ENCODE measurements around the gene TSPEAR.
"Not testable (repeated sequence)": the region's sequence is repeated elsewhere in the genome, so short reads cannot be mapped to it uniquely, and the experiment has no call there.

Gene TSPEAR

GRCh38 chr21:44653656-44654575 lies 57.5 kb downstream of the TSPEAR start:
- no peak for DNase-seq (ENCODE audit: low read depth in 2 of 2)

GRCh38 chr21:44653123-44653522 lies 58.2 kb downstream of the TSPEAR start:
- no peak for DNase-seq (ENCODE audit: low read depth in 2 of 2)

- DNase-seq (ENCODE audit: low read depth in 2 of 2) = no peak
Observed at GRCh38 chr21:44650973-44651675, 60.2 kb downstream of the TSPEAR start.

- no peak for DNase-seq (ENCODE audit: low read depth in 2 of 2)
Observed at GRCh38 chr21:44650265-44650972, 61.0 kb downstream of the TSPEAR start.

DNA sequence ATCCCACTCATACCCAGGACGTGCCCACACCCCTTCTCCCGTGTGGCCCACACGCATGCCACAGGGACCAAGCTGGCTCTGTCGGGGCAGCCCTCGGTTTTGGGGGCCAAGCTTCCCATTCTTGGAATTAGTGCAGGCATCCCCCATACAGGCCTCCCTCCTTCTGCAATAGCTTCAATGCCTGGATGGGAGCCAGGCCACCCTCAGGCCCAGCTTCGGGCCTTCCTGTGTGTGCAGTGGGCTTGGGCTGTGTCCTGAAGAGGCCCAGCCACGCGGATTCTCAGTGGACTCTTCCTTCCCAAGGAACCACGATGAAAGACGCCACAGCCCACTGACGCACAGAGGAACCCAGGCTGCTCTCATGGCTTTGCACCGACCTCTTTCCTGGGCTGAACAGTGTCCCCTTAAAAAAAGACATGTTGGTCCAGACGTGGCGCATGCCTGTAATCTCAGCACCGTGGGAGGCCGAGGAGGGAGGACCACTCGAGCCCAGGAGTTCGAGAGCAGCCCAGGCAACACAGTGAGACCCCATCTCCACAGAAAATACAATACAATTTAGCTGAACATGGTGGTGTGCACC lies 61.8 kb downstream of the TSPEAR start:
- no peak for DNase-seq (ENCODE audit: low read depth in 2 of 2)

DNA sequence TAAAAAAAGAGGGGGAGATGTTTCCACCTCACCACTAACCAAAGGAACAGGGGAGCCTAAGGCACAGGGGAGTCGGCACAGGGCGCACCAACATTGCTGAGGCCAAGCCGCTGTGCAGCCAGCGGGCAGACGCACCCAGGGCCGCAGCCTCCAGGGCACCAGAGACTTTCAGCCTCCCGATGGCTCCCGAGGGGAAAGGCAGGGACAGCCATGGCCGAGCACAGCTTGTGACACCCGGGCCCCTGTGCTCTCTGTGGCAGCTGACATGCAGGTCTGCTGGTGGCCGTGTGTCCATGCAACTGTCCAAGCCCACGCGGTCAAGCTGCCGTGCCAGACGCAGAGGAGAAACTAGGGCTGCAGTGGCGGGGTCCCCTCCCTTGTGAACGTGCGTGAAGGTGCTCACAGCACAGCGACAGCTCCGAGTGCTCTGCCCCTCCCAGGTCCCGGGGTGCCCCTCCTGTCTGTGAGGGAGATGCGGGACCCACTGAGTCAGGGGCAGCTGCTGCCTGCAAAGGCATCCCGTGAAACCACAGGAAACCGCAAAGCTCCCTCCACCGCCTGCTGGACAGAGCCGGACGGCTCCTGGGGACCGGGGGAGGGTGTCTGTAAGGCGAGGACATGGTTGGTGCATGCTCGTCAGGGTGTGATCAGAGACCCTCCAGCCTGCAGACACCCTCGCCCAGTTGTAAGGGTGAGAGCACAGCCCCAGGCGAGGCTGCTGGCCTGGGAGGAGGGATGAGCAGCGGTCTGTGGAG lies 62.6 kb downstream of the TSPEAR start:
- DNase-seq (ENCODE audit: low read depth in 2 of 2) = no peak

DNA sequence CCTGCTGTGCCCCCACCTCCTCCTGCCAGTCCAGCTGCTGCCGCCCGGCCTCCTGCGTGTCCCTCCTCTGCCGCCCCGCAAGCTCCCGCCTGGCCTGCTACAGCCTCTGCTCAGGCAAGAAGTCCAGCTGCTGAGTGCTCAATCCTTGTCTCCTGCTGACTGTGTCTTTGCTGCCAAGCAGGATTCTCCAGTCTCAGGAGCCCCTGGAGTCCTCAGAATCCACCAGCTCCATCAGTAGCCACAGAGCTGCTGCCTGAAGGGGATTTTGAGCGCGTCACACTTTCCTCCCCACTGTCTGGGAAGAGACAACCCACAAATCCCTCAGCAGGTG lies 64.2 kb downstream of the TSPEAR start:
- no peak for DNase-seq (ENCODE audit: low read depth in 2 of 2)

DNA sequence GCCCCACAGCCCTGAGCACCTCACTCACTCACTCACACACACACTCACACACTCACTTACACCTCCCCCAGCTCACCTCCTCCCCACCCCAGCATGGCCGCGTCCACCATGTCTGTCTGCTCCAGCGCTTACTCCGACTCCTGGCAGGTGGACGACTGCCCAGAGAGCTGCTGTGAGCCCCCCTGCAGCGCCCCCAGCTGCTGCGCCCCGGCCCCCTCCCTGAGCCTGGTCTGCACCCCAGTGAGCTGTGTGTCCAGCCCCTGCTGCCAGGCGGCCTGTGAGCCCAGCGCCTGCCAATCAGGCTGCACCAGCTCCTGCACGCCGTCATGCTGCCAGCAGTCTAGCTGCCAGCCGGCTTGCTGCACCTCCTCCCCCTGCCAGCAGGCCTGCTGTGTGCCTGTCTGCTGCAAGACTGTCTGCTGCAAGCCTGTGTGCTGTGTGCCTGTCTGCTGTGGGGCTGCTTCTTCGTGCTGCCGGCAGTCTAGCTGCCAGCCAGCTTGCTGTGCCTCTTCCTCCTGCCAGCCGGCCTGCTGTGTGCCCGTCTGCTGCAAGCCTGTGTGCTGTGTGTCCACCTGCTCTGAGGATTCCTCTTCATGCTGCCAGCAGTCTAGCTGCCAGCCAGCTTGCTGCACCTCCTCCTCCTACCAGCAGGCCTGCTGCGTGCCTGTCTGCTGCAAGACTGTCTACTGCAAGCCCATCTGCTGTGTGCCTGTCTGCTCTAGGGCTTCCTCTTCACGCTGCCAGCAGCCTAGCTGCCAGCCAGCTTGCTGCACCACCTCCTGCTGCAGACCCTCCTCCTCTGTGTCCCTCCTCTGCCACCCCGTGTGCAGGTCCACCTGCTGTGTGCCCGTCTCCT lies 64.8 kb downstream of the TSPEAR start, which contains the start of gene KRTAP10-11:
Gene KRTAP10-11 (plus strand): TSS at position 49 of the 856 bp plus-strand sequence. CDS start 45 bp downstream, at position 94.
- DNase-seq (ENCODE audit: low read depth in 2 of 2) = not testable (repeated sequence)

GRCh38 chr21:44644878-44645277 lies 66.5 kb downstream of the TSPEAR start:
- no peak for DNase-seq (ENCODE audit: low read depth in 2 of 2)

DNA sequence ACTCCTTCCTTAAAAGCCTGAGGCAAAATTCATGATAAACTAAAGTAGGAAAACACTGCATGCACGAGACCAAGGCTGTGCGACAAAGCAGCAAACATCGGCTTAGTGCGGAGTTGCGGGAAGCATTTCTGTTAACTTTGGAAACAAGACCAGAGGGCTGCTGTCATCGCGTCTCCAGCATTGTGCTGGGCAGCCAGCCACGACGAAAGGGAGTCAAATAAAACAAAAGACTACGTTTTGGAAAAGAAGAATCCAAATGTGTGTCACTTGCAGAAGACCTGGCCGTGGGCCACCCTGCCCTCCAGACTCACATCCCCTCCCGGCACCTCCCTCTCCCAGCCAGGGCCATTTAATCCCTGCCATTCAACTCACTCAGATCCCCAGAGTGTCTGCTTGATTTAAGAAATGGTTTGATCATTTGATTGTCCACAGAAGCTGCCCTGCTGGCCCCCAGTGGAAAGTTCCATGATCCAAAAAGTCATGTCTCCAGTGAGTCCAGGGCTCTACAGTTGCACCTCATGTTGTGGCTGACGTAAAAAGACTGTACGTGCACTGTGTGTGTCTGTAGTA lies 67.5 kb downstream of the TSPEAR start:
- DNase-seq (ENCODE audit: low read depth in 2 of 2) = no peak

GRCh38 chr21:44640761-44641160 lies 70.6 kb downstream of the TSPEAR start:
- no peak for DNase-seq (ENCODE audit: low read depth in 2 of 2)

GRCh38 chr21:44639331-44639655 lies 72.1 kb downstream of the TSPEAR start:
- no peak for DNase-seq (ENCODE audit: low read depth in 2 of 2)

GRCh38 chr21:44638506-44639330 lies 72.7 kb downstream of the TSPEAR start:
- not testable (repeated sequence) for DNase-seq (ENCODE audit: low read depth in 2 of 2)

DNA sequence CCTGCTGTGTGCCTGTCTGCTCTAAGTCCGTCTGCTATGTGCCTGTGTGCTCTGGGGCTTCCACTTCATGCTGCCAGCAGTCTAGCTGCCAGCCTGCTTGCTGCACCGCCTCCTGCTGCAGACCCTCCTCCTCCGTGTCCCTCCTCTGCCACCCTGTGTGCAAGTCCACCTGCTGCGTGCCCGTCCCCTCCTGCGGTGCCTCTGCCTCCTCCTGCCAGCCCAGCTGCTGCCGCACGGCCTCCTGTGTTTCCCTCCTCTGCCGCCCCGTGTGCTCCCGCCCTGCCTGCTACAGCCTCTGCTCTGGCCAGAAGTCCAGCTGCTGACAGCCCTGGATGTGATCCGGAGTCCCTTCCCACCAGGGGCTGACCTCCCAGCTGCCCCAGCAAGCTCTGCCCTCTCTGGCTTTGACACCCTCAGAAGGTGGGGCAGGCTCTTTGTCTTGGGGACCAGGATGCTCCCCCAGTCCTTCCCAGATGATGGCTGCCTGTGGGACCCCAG lies 73.5 kb downstream of the TSPEAR start:
- not testable (repeated sequence) for DNase-seq (ENCODE audit: low read depth in 2 of 2)

DNA sequence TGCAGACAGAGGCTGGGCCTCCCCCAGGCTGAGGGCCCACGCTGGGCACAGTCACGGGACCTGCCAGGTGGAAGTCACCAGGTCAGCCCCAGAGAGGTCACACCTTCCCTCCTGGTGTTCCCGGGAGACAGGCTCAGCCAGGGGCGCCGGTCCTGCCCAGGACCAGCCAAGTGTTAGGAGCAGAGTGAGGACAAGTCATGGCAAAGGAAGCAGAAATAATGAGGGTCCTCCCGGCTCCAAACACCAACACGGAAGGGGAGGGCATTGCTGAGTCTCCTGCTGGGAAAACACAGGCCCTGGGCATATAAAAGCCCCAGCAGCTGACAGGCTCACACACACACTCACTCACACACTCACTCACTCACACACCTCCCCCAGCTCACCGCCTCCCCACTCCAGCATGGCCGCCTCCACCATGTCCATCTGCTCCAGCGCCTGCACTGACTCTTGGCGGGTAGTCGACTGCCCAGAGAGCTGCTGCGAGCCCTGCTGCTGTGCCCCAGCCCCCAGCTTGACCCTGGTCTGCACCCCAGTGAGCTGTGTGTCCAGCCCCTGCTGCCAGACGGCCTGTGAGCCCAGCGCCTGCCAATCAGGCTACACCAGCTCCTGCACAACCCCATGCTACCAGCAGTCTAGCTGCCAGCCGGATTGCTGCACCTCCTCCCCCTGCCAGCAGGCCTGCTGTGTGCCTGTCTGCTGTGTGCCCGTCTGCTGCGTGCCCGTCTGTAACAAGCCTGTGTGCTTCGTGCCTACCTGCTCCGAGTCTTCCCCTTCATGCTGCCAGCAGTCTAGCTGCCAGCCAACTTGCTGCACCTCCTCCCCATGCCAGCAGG lies 74.1 kb downstream of the TSPEAR start, which contains the start of gene KRTAP10-10:
Gene KRTAP10-10 (plus strand): TSS at position 339 of the 833 bp plus-strand sequence. CDS start 62 bp downstream, at position 401.
- DNase-seq (ENCODE audit: low read depth in 2 of 2) = no peak

- no peak for DNase-seq (ENCODE audit: low read depth in 2 of 2)
Observed at GRCh38 chr21:44636209-44637017, 75.0 kb downstream of the TSPEAR start.

DNA sequence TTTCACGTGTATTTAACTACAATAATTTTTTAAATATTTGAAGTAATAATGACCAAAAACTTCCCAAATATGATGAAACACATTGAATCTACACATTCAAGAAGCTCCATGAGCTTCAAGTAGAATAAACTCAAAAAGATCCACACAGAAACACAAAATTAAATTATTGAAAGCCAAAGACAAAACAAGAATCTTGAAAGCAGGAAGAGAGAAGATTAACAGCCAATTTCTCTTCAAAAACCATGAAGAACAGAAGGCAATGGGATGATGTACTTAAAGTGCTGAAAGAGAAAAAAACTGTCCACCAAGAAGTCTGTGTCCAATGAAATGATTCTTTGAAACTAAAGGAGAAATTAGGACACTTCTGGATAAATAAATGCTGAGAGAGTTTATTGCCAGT lies 79.3 kb downstream of the TSPEAR start:
- no peak for DNase-seq (ENCODE audit: low read depth in 2 of 2)

Data from stimulated activated CD8-positive, alpha-beta memory T cell treated with anti-CD3 and anti-CD28 coated beads, Interleukin-2, amount 100 ng/mL, for 48 hours (primary cell).